A549 (cell line): ENCODE data around the gene PDPN. TPM values are rescaled to one million over a fixed set of nuclear protein-coding genes. Genes with fewer than 3 reads are reported as not detected.

ENCODE experiments used
- ATAC-seq, 2 experiments: fragments of 200-7000 bp in 1 of 2; fragments of >200 bp in 1 of 2; cut with Nextera tagmentation in 1 of 2; cut with Tn5 transposase in 1 of 2; 3 replicates each; pipeline versions ENCODE4 v1.8.0 to v1.9.1; 2018 to 2020; ENCODE audit warnings: mild to moderate bottlenecking in 1 of 2, moderate library complexity in 1 of 2
- CTCF ChIA-PET: fragments of 300-600 bp; sonication (Branson Sonifier 250); formaldehyde crosslinking; extraction: SDS; loops from one replicate; lab custom pipeline; 2021; ENCODE audit warnings: antibody characterized with exemption, inconsistent platforms; lab: Yijun Ruan, JAX
- POLR2A ChIA-PET: fragments of 350-600 bp; formaldehyde crosslinking; extraction: SDS; loops from one replicate; lab custom pipeline; 2021; ENCODE audit warnings: antibody characterized with exemption, inconsistent platforms; lab: Yijun Ruan, JAX
- DNase-seq, 2 experiments: peaks; one replicate each; pipeline versions ENCODE4 v3.0.0 to v3.0.0-alpha.2; 2011 to 2016; ENCODE audit warnings: low read depth in 1 of 2, low spot score in 1 of 2
- FAIRE-seq: peaks from 2 replicates; lab custom pipeline; 2011; peaks lifted over from hg19 to GRCh38; lab: Jason Lieb, UNC
- H3K27ac ChIP-seq, 2 experiments: fragments of >200 bp; sonication (Bioruptor Twin); formaldehyde crosslinking; 3 replicates each; pipeline ENCODE4 v1.5.1; 2016 to 2017
- H3K4me1 ChIP-seq: fragments of >200 bp; sonication (Bioruptor Twin); formaldehyde crosslinking; 3 replicates; pipeline ENCODE4 v1.6.1; 2016
- H3K4me2 ChIP-seq: fragments of >200 bp; sonication (Bioruptor Twin); formaldehyde crosslinking; 3 replicates; pipeline ENCODE4 v1.6.1; 2016
- H3K4me3 ChIP-seq: fragments of >200 bp; sonication (Bioruptor Twin); formaldehyde crosslinking; 3 replicates; pipeline ENCODE4 v1.5.1; 2016
- H3K9me3 ChIP-seq: fragments of >200 bp; sonication (Bioruptor Twin); formaldehyde crosslinking; 3 replicates; pipeline ENCODE4 v1.6.1; 2016
- BCL3 ChIP-seq: fragments of >200 bp; sonication (Bioruptor Twin); formaldehyde crosslinking; IDR thresholded peaks from 3 replicates; pipeline ENCODE4 v1.6.1; 2016
- CBX2 ChIP-seq: fragments of 200-600 bp; sonication (generic); IDR thresholded peaks from 2 replicates; pipeline ENCODE4 v1.6.1; 2016; ENCODE audit warnings: low read depth, mild to moderate bottlenecking, borderline replicate concordance
- CEBPB ChIP-seq, 2 experiments: fragments of >200 bp in 1 of 2; sonication (Bioruptor Twin) in 1 of 2; formaldehyde crosslinking in 1 of 2; IDR thresholded peaks; 2 replicates each; pipeline ENCODE4 v1.6.1; 2012 to 2016
- CHD4 ChIP-seq: fragments of 200-600 bp; sonication (generic); IDR thresholded peaks from 2 replicates; pipeline ENCODE4 v1.6.1; 2016; ENCODE audit warnings: antibody characterized with exemption, mild to moderate bottlenecking, borderline replicate concordance
- CTCF ChIP-seq: fragments of >200 bp; sonication (Bioruptor Twin); formaldehyde crosslinking; IDR thresholded peaks from 3 replicates; pipeline ENCODE4 v1.5.1; 2016
- E2F6 ChIP-seq: IDR thresholded peaks from 2 replicates; pipeline ENCODE4 v1.6.1; 2012; ENCODE audit warnings: low read depth, borderline replicate concordance
- FOSB ChIP-seq: fragments of 250-450 bp; sonication (Bioruptor Pico); IDR thresholded peaks from 2 replicates; pipeline ENCODE4 v1.5.0; 2020; ENCODE audit warnings: mild to moderate bottlenecking, moderate library complexity
- FOXS1 ChIP-seq: fragments of 250-450 bp; sonication (Bioruptor Pico); IDR thresholded peaks from 2 replicates; pipeline ENCODE4 v1.5.0; 2020; ENCODE audit warnings: mild to moderate bottlenecking, moderate library complexity
- GATA3 ChIP-seq: IDR thresholded peaks from 2 replicates; pipeline ENCODE4 v1.6.1; 2012; ENCODE audit warnings: borderline replicate concordance
- HDAC2 ChIP-seq: fragments of 200-600 bp; sonication (generic); IDR thresholded peaks from 2 replicates; pipeline ENCODE4 v1.6.1; 2016
- JUNB ChIP-seq: fragments of >200 bp; sonication (Bioruptor Twin); formaldehyde crosslinking; IDR thresholded peaks from 2 replicates; pipeline ENCODE4 v1.6.1; 2016
- KDM1A ChIP-seq: fragments of 200-600 bp; sonication (generic); IDR thresholded peaks from 2 replicates; pipeline ENCODE4 v1.6.1; 2016; ENCODE audit warnings: low read depth, mild to moderate bottlenecking
- KDM5A ChIP-seq: fragments of 200-600 bp; sonication (generic); IDR thresholded peaks from 2 replicates; pipeline ENCODE4 v1.6.1; 2016; ENCODE audit warnings: antibody characterized with exemption, mild to moderate bottlenecking
- MAFK ChIP-seq: fragments of 450-650 bp; IDR thresholded peaks from 2 replicates; pipeline ENCODE4 v1.6.1; 2014; ENCODE audit not compliant: partially characterized antibody
- MAZ ChIP-seq: fragments of 150-350 bp; IDR thresholded peaks from 2 replicates; pipeline ENCODE4 v1.6.1; 2014; ENCODE audit warnings: antibody characterized with exemption, low read depth, low read length, borderline replicate concordance
- MYC ChIP-seq: IDR thresholded peaks from 2 replicates; pipeline ENCODE4 v1.6.1; 2012; ENCODE audit warnings: mild to moderate bottlenecking, inconsistent platforms, low read length, improper control_type of control experiment, borderline replicate concordance
- NPAS2 ChIP-seq: fragments of 250-450 bp; sonication (Bioruptor Pico); IDR thresholded peaks from 2 replicates; pipeline ENCODE4 v1.8.0; 2022; ENCODE audit warnings: mild to moderate bottlenecking, moderate library complexity, borderline replicate concordance
- PBX3 ChIP-seq: IDR thresholded peaks from 2 replicates; pipeline ENCODE4 v1.6.1; 2012
- PHF8 ChIP-seq: fragments of 200-600 bp; sonication (generic); IDR thresholded peaks from 2 replicates; pipeline ENCODE4 v1.6.1; 2016; ENCODE audit warnings: low read depth, mild to moderate bottlenecking, antibody characterized with exemption, moderate library complexity, borderline replicate concordance
- RAD21 ChIP-seq, 2 experiments: fragments of >200 bp in 1 of 2; sonication (Bioruptor Twin) in 1 of 2; formaldehyde crosslinking in 1 of 2; IDR thresholded peaks in 1 of 2; conservative IDR thresholded peaks in 1 of 2; 2 replicates in 1 of 2; 3 replicates in 1 of 2; pipeline ENCODE4 v1.6.1; 2012 to 2018; ENCODE audit warnings: inconsistent platforms in 1 of 2
- RNF2 ChIP-seq: fragments of 200-600 bp; sonication (generic); IDR thresholded peaks from 2 replicates; pipeline ENCODE4 v1.6.1; 2016; ENCODE audit warnings: low read depth, mild to moderate bottlenecking, antibody characterized with exemption, moderate library complexity, borderline replicate concordance
- SMC3 ChIP-seq: fragments of >200 bp; sonication (Bioruptor Twin); formaldehyde crosslinking; IDR thresholded peaks from 3 replicates; pipeline ENCODE4 v1.6.1; 2018; ENCODE audit warnings: inconsistent platforms
- TP53 ChIP-seq: fragments of 250-450 bp; sonication (Bioruptor Pico); IDR thresholded peaks from 2 replicates; pipeline ENCODE4 v1.5.0; 2021; ENCODE audit warnings: mild to moderate bottlenecking, moderate library complexity
- USF2 ChIP-seq: fragments of 450-650 bp; IDR thresholded peaks from 2 replicates; pipeline ENCODE4 v1.6.1; 2014; ENCODE audit warnings: antibody characterized with exemption
- ZC3H11A ChIP-seq: fragments of 450-650 bp; IDR thresholded peaks from 2 replicates; pipeline ENCODE4 v1.6.1; 2014; ENCODE audit warnings: antibody characterized with exemption, mild to moderate bottlenecking
- ZFP36 ChIP-seq: fragments of 450-650 bp; IDR thresholded peaks from 2 replicates; pipeline ENCODE4 v1.6.1; 2014; ENCODE audit warnings: borderline replicate concordance; ENCODE audit not compliant: partially characterized antibody
- WGBS: methylation state at CpG from one replicate; pipeline ENCODE4 v1.1.6; 2017; ENCODE audit errors: missing lambda C conversion rate; 5-methylcytosine and 5-hydroxymethylcytosine counted together
- polyA plus RNA-seq, 4 experiments: library from polyadenylated mRNA; depleted of rRNA in 3 of 4; stranded (reverse); fragments of >200 nt; fragmentation: RNase III in 1 of 4; extraction: RNeasy Plus Mini Kit Qiagen cat#74134 plus additional on column Dnase treatment in 1 of 4; gene quantifications; 2 replicates in 3 of 4; 3 replicates in 1 of 4; pipeline ENCODE4 v1.2.3, GENCODE V29; 2011 to 2017

PDPN gene
- polyA plus RNA-seq, 2 of the 4 experiments (the other 2 are of a cell fraction), result not detected

GRCh38 chr1:13549021-13549420, 34.6 kb upstream of the PDPN start:
- 36% methylated on average over 6 of the region's 6 CpGs for WGBS
- no peak for TF ChIP-seq ZFP36
- Histone ChIP-seq H3K4me3 (no peak overlapping the region), H3K9me3 (no peaks in the 10 kb centered on the region), H3K4me1 (no peaks in the 10 kb centered on the region), H3K27ac (no peak overlapping the region), H3K4me2 (no peak overlapping the region)
- CTCF ChIA-PET, result no interaction called here
- ATAC-seq (no peak), DNase-seq (no peak), FAIRE-seq (no peak)
- POLR2A ChIA-PET, result no interaction called here

GRCh38 chr1:13549521-13549920, 34.1 kb upstream of the PDPN start:
- no peak for FAIRE-seq
- POLR2A ChIA-PET, result no interaction called here
- 3% methylated on average over 3 of the region's 3 CpGs for WGBS

GRCh38 chr1:13550663-13551062, 33.0 kb upstream of the PDPN start:
- Histone ChIP-seq H3K9me3 (no peaks in the 10 kb centered on the region), H3K4me2 (no peak overlapping the region), H3K4me3 (no peak overlapping the region), H3K27ac (no peak overlapping the region), H3K4me1 (no peaks in the 10 kb centered on the region)
- DNase-seq (no peak), ATAC-seq (no peak), FAIRE-seq (no peak)
- CTCF ChIA-PET, result no interaction called here
- 18% methylated on average over 4 of the region's 4 CpGs for WGBS
- POLR2A ChIA-PET, result no interaction called here
- no peak for TF ChIP-seq ZC3H11A
- no peak for TF ChIP-seq KDM1A
- TF ChIP-seq NPAS2, result no peak
- no peak for TF ChIP-seq TP53 (CRISPR knock-in tag)
- no peak for TF ChIP-seq CBX2
- no peak for TF ChIP-seq FOSB (CRISPR knock-in tag)
- TF ChIP-seq MAFK, result no peak
- TF ChIP-seq BCL3, result no peak
- no peak for TF ChIP-seq CTCF
- TF ChIP-seq CHD4, result no peak
- no peak for TF ChIP-seq SMC3
- TF ChIP-seq USF2, result no peak
- no peak for TF ChIP-seq CEBPB (IDR thresholded peaks at IDR 0.05)
- TF ChIP-seq KDM5A, result no peak
- TF ChIP-seq RNF2, result no peak
- TF ChIP-seq HDAC2, result no peak
- no peak for TF ChIP-seq PHF8

More at GRCh38 chr1:13549521-13549920, 34.1 kb upstream of the PDPN start:
- ATAC-seq (no peak), DNase-seq (no peak)
- CTCF ChIA-PET, result interaction anchor here (0.7 kb wide), 1 partner anchor 1901 kb away, joined by 4 read pairs; no protein-coding TSS in a partner anchor
- Histone ChIP-seq H3K4me3 (no peak overlapping the region), H3K9me3 (no peaks in the 10 kb centered on the region), H3K4me2 (no peak overlapping the region), H3K4me1 (no peaks in the 10 kb centered on the region), H3K27ac (no peak overlapping the region)
- TF ChIP-seq JUNB (no peak), BCL3 (no peak), SMC3 (no peak), FOXS1 (no peak), E2F6 (no peak), CBX2 (no peak), MAZ (no peak), RAD21 (conservative IDR thresholded peaks at IDR 0.05 in 1 of 2, IDR thresholded peaks at IDR 0.05 in 1 of 2) (no peak), HDAC2 (no peak), ZFP36 (no peak), PBX3 (no peak), MYC (no peak), GATA3 (no peak)
